Endometrial microvascular endothelial cells (primary cell): Measurements from ENCODE around the gene METRN. TPM values are rescaled to one million over a fixed set of nuclear protein-coding genes. Genes with fewer than 3 reads are reported as not detected.
"Not testable (repeated sequence)": the region's sequence is repeated elsewhere in the genome, so short reads cannot be mapped to it uniquely, and the experiment has no call there.

Experiments used
- in situ Hi-C: cut with HindIII; loops from 2 replicates; pipeline ENCODE4 v1.10.0; 2017; ENCODE audit warnings: low sequenced_read_pairs, low pct_unique_long_range_greater_than_20kb; ENCODE audit errors: inconsistent ontology term
- total RNA-seq: library from RNA; depleted of rRNA; stranded (reverse); fragments of >200 nt; gene quantifications from one replicate; pipeline ENCODE4 v1.2.3, GENCODE V29; 2015; ENCODE audit errors: inconsistent ontology term

Gene METRN
- total RNA-seq, 1 donor from 2014 or later: 17.2 TPM

DNA sequence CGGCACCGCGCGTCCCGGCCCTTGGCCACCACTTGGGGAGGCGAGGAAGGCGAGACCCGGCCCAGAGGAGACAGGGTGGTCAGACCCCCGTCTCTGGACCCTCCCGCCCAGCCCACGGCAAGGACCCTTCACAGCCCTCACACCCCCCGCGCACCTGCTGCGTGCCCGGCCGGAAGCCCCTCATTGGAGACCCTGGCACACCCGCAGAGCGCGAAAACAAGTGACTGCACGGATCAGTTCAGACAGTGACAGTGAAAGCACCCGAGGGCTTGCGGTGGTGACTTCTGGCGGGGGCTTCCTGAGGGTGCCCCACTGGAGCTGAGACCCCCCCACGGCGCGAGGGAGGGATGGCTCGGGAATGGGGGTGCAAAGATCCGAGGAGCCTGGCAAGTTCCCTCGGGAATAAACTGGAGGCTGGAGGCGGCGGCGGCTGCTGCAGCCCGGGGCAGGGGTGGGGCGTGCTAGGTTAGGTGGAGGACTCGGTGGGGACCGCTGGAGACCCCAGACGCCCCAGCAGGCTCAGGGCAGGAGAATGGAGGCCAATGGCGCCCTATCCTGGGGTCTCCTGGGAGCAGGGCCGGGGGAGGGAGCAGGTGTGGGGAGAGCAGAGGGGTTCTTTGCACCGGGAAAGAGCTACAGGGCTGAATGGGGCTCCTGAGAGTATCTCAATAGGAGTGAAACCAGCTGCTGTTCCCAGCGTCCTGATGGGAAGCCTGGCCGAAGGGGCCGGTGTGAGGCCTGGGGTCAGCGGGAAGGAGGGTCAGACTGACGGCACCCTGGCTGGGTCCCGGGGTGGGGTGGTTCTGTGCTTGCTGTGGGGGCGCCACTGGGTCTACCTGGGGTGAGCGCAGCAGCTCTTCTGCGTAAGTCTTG, 8.5 kb upstream of the METRN start:
- in situ Hi-C loops: no loop called here

GRCh38 chr16:707062-707538, 7.8 kb upstream of the METRN start:
- in situ Hi-C loops: no loop called here

DNA sequence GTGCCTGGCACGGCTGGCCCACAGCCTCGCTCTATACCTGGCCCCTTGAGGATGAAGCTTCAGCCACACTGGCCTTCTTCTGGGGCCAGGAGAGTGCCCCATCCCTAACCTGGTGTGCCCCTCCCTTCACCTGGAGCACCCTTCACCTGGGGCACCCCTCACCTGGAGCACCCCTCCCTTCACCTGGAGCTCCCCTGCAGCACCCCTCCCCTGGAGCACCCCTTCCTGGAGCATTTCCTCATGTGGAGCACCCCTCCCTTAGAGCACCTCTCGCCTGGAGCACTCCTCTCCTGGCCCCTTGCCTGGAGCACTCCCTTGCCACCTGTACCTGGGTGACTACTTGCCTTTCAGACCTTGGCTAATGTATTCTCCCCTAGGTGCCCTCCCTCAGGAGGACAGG, 6.9 kb upstream of the METRN start:
- in situ Hi-C loops: no loop called here

DNA sequence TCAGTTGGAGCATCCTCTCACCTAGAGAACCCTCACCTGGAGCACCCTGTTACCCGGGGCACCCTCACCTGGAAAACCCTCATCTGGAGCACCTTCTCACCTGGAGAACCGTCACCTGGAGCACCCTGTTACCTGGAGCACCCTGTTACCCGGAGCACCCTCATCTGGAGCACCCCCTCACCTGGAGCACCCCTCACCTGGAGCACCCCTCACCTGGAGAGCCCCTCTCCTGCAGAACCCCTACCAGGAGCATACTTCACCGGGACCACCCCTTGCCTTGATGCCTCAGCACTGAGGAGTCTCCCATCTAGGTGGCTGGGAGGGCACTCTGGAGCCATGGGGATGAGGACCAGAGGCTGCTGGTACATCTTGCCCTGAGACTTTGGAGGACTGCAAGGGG, 6.0 kb upstream of the METRN start:
- in situ Hi-C loops: no loop called here

GRCh38 chr16:709566-710499, 5.1 kb upstream of the METRN start:
- in situ Hi-C loops: no loop called here

GRCh38 chr16:710500-711075, 4.3 kb upstream of the METRN start:
- in situ Hi-C loops: no loop called here

- in situ Hi-C loops: no loop called here
Measured at GRCh38 chr16:711084-711483, 3.8 kb upstream of the METRN start.

DNA sequence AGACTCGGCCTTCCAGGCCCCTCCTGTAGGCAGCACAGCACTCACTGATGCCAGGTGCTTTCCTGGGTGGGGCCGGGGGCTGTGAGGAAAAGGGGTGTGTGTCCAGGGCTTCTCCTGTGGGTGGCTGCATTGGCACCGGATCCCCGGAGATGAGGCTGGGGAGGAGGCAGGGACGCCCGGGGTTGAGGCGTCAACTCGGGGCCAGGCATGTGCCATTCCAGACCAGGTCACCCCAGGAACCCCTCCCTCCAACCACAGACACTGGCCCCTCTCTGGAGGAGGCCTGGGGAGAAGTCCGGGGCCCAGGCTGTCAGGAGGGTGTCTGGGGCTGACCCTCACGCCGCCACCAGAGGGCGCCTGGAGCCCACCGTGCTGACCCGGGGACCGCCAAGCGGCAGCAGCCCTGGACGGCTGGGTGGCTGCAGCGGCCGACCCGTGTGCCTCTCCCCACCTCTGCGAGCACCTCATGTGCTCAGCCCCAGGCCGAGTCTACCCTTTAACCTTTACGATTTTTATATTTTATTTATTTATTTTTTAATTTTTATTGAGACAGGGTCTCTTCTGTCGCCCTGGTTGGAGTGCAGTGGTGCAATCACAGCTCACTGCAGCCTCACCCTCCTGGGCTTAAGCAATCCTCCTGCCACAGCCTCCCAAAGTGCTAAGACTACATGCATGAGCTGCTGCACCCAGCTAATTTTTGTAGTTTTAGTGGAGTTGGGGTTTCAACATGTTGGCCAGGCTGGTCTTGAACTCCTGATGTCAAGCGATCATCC, 3.2 kb upstream of the METRN start:
- in situ Hi-C loops: no loop called here

DNA sequence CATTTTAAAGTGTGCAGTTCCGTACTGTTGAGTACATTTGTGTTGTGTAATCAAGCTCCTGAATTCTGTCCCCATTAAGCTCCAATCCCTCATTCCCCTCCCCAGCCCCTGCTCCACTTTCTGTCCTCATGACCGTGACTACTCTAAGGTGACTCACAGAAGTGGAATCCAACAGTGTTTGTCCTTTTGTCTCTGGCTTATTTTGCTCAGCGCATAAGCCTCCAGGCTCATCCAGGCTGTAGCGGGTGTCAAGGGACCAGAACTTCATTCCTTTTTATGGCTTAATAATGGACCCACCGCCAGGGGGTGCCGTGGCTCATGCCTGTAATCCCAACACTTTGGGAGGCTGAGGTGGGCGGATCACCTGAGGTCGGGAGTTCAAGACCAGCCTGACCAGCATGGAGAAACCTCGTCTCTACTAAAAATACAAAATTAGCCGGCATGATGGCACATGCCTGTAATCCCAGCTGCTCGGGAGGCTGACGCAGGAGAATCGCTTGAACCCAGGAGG, 2.1 kb upstream of the METRN start:
- in situ Hi-C loops: not testable (repeated sequence)

DNA sequence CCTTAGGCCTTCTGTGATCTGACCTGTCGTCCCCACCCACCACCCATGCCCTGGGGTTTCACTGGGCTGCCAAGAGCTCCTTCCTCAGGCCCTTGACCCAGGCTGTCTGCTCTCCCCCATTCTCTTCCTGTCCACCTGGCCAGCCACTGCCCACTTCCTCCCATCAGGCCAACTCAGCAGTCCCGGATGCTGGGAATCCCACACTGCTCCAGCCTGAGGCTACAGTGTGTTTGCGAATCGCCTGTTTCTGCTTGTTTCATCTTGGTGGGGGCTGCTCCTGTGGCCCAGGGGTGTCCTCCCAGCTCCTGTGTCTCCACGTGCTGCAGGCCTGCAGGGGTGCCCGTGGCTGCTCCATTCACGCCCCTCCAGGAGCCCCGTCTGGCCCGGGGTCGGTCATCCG, 839 bp upstream of the METRN start:
- in situ Hi-C loops: no loop called here

DNA sequence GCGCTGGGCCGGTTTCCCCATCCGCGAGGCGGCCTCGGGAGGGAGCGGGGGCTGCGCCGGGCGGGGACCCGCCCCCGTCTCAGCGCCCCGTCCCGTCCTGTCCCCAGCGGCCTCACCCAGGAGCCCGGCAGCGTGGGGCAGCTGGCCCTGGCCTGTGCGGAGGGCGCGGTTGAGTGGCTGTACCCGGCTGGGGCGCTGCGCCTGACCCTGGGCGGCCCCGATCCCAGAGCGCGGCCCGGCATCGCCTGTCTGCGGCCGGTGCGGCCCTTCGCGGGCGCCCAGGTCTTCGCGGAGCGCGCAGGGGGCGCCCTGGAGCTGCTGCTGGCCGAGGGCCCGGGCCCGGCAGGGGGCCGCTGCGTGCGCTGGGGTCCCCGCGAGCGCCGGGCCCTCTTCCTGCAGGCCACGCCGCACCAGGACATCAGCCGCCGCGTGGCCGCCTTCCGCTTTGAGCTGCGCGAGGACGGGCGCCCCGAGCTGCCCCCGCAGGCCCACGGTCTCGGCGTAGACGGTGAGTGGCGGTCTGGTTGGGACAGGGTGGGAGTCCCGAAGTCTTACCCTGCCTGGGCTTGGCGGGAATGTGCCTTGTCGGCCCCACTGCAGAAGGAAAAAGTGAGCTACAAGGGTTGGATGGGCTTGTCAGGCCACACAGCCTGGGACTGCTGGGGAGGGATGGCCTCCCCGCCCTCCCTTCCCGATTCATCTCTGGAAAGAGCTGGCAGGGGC, 720 bp downstream of the METRN start:
- in situ Hi-C loops: no loop called here

DNA sequence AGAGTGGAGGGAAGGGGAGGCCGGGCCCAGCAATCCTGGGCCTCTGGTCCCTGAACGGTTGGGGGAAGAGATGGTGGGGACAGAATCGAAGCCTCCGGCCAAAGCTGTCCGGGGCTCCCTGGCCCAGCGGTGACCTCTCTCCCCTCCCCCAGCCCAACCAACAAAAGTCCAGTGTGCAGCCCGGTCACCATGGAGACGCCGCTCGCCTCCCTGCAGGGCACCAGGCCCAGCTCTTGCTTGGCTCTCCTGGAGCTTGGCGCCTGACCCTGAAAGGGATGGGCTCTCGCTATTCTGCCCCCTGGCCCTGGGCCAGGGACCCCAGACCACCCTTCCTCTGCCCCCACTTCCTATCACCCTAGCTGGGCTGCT, 1.3 kb downstream of the METRN start:
- in situ Hi-C loops: no loop called here

GRCh38 chr16:716768-717325, 1.9 kb downstream of the METRN start:
- in situ Hi-C loops: no loop called here

DNA sequence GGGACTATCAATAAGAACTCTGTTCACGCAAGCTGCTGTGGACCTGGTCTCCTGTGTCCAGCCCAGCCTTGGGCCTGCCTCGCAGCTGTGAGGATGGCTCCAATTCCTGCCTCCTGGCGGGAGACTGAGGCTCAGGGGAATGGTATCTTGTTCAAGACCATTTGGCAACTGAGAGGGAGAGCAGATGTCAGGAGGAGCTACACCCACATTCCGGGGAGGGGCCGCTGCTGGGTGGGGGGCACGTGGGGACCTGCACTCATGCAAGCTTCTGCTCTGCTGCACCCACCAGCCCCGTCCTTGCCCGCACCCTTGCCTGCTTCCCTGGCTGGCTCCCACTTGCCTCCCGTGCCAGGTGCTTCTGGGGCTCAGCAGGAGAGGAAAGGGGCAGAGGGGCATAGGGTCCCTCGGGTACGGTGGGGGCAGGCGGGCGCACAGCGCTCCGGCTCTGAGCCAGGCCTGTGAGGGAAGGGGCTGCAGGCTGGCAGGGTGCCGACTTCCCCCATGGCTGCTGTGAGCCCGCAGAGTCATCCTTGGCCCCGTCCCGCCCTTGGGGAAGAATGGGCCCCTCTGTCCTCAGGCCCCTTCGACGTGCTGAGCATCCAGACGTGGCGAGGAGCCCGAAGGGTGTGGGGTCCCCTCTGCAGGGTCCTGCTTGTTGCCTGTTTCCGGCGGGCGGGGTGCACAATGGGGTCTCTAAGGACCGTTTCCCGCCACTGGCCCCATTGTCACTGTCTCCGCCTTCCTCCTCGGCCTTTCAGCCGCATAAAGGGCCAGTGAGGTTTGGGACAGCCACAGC, 2.7 kb downstream of the METRN start:
- in situ Hi-C loops: no loop called here

GRCh38 chr16:718389-718788, 3.5 kb downstream of the METRN start:
- in situ Hi-C loops: no loop called here

DNA sequence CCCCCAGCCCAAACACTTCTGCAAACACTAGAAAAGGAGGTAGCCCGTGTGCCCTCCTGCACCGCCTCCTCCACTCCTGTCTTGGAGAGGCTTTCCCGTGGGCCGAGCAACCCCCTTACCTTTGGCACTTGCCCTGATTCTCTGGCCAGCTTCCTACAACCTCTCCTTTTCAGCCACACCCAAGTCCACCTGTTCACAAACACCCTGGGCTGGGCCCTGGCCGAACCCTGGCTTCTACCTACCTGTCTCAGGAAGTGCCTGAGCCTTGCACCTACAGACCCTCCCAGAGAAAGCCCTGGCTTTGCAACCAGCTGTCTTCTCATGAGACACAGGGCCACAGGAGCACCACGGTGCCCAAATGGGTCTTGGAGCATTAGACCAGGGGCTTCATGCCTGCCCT, 4.0 kb downstream of the METRN start:
- in situ Hi-C loops: no loop called here

GRCh38 chr16:719815-720446, 5.0 kb downstream of the METRN start:
- in situ Hi-C loops: no loop called here
